Hepatocyte (in vitro differentiated cells): ENCODE measurements around the gene NPM1. TPM values are rescaled to one million over a fixed set of nuclear protein-coding genes. Genes with fewer than 3 reads are reported as not detected.

Experiments
- DNase-seq: peaks from one replicate; pipeline ENCODE4 v3.0.0-alpha.2; 2016; ENCODE audit warnings: low spot score
- H2AFZ ChIP-seq: fragments of 200-600 bp; sonication (generic); 2 replicates; pipeline ENCODE4 v1.6.0; 2016; ENCODE audit warnings: antibody characterized with exemption, mild to moderate bottlenecking
- H3K27ac ChIP-seq: fragments of 200-600 bp; sonication (generic); 2 replicates; pipeline ENCODE4 v1.5.1; 2016; ENCODE audit warnings: mild to moderate bottlenecking
- H3K27me3 ChIP-seq: fragments of 200-600 bp; sonication (generic); 2 replicates; pipeline ENCODE4 v1.6.1; 2016
- H3K36me3 ChIP-seq: fragments of 200-600 bp; sonication (generic); replicated peaks from 2 replicates; pipeline ENCODE4 v1.5.1; 2016; ENCODE audit warnings: low read depth; ENCODE audit not compliant: insufficient read depth
- H3K4me1 ChIP-seq: fragments of 200-600 bp; sonication (generic); 2 replicates; pipeline ENCODE4 v1.5.1; 2016; ENCODE audit warnings: mild to moderate bottlenecking, moderate library complexity; ENCODE audit not compliant: insufficient read depth
- H3K4me2 ChIP-seq: fragments of 200-600 bp; sonication (generic); 2 replicates; pipeline ENCODE4 v1.6.0; 2016
- H3K4me3 ChIP-seq: fragments of 200-600 bp; sonication (generic); 2 replicates; pipeline ENCODE4 v1.5.1; 2016; ENCODE audit warnings: mild to moderate bottlenecking
- H3K79me2 ChIP-seq: fragments of 200-600 bp; sonication (generic); 2 replicates; pipeline ENCODE4 v1.6.0; 2017; ENCODE audit warnings: mild to moderate bottlenecking
- H3K9me2 ChIP-seq: fragments of 200-600 bp; sonication (generic); replicated peaks from 2 replicates; pipeline ENCODE4 v1.6.0; 2017; ENCODE audit warnings: mild to moderate bottlenecking; ENCODE audit not compliant: insufficient read depth
- H3K9me3 ChIP-seq: fragments of 200-600 bp; sonication (generic); 2 replicates; pipeline ENCODE4 v1.5.1; 2016; ENCODE audit warnings: low read depth, mild to moderate bottlenecking
- H4K20me1 ChIP-seq: fragments of 200-600 bp; sonication (generic); 2 replicates; pipeline ENCODE4 v1.6.0; 2016; ENCODE audit warnings: mild to moderate bottlenecking; ENCODE audit not compliant: insufficient read depth, poor library complexity, severe bottlenecking
- EZH2 ChIP-seq: fragments of 200-600 bp; sonication (generic); IDR thresholded peaks from 2 replicates; pipeline ENCODE4 v1.6.1; 2016; ENCODE audit warnings: antibody characterized with exemption, mild to moderate bottlenecking, borderline replicate concordance
- EZH2phosphoT487 ChIP-seq: fragments of 200-600 bp; sonication (generic); IDR thresholded peaks from one replicate; pipeline ENCODE4 v1.6.1; 2018; ENCODE audit warnings: antibody characterized with exemption, mild to moderate bottlenecking, low read depth, moderate library complexity; ENCODE audit not compliant: unreplicated experiment, severe bottlenecking
- WGBS: methylation state at CpG from one replicate; pipeline ENCODE4 v1.1.6; 2016; ENCODE audit warnings: low lambda C conversion rate; ENCODE audit errors: missing lambda C conversion rate; 5-methylcytosine and 5-hydroxymethylcytosine counted together
- polyA plus RNA-seq: library from polyadenylated mRNA; unstranded; fragments of >200 nt; fragmentation: Nextera tagmentation; extraction: Ambion mirVana; gene quantifications from 2 replicates; pipeline ENCODE4 v1.2.1, GENCODE V29; 2016
- total RNA-seq: library from RNA; depleted of rRNA; stranded (reverse); fragments of >200 nt; gene quantifications from 2 replicates; pipeline ENCODE4 v1.2.3, GENCODE V29; 2014
- TF ChIP-seq, protein P1 (sequence below): fragments of 200-600 bp; sonication (generic); IDR thresholded peaks from 2 replicates; pipeline ENCODE4 v1.5.1; 2016; ENCODE audit warnings: antibody characterized with exemption, mild to moderate bottlenecking; ENCODE audit not compliant: poor library complexity

The NPM1 gene
- total and polyA plus RNA-seq, 2 experiments from 2014 or later: 443 to 1,088 TPM

DNA sequence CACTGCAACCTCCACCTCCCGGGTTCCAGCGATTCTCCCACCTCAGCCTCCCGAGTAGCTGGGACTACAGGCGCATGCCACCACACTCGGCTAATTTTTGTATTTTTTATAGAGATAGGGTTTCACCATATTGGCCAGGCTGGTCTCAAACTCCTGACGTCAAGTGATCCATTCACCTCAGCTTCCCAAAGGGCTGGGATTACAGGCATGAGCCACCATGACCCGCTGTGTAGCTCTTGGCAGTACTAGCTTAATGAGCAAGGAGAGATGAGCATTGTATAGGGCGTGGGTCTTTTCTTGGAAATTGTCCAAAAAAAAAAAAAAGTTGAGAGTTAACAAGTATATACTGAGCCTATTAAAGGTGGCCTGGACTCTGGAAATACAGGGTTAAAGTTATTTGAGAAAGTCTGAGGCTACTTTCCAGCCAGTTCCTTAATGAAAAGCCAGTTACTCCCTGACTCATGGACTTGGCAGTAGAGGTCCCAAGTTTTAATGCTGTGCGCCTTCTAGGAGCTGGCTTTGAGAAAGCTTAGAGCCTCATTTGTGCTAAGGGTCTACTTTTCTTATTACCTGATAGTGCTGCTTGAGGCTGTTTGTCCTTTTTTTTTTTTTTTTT, 27.6 kb downstream of the NPM1 start:
- TF ChIP-seq EZH2phosphoT487 (no peak), EZH2 (no peak)
- TF ChIP-seq, protein P1, sequence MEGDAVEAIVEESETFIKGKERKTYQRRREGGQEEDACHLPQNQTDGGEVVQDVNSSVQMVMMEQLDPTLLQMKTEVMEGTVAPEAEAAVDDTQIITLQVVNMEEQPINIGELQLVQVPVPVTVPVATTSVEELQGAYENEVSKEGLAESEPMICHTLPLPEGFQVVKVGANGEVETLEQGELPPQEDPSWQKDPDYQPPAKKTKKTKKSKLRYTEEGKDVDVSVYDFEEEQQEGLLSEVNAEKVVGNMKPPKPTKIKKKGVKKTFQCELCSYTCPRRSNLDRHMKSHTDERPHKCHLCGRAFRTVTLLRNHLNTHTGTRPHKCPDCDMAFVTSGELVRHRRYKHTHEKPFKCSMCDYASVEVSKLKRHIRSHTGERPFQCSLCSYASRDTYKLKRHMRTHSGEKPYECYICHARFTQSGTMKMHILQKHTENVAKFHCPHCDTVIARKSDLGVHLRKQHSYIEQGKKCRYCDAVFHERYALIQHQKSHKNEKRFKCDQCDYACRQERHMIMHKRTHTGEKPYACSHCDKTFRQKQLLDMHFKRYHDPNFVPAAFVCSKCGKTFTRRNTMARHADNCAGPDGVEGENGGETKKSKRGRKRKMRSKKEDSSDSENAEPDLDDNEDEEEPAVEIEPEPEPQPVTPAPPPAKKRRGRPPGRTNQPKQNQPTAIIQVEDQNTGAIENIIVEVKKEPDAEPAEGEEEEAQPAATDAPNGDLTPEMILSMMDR: no peak
- Histone ChIP-seq H3K36me3 (no peaks in the 10 kb centered on the region), H4K20me1 (peaks cover 37% of the 10 kb centered on the region), H3K4me1 (peaks cover 2% of the 10 kb centered on the region), H3K9me3 (no peaks in the 10 kb centered on the region), H3K4me3 (no peak overlapping the region), H3K9me2 (no peaks in the 10 kb centered on the region), H2AFZ (no peak overlapping the region), H3K79me2 (peaks cover 2% of the 10 kb centered on the region), H3K27ac (no peak overlapping the region), H3K4me2 (no peak overlapping the region), H3K27me3 (no peaks in the 10 kb centered on the region)
- WGBS: 88% methylated on average over 9 of the region's 9 CpGs
- DNase-seq: no peak

DNA sequence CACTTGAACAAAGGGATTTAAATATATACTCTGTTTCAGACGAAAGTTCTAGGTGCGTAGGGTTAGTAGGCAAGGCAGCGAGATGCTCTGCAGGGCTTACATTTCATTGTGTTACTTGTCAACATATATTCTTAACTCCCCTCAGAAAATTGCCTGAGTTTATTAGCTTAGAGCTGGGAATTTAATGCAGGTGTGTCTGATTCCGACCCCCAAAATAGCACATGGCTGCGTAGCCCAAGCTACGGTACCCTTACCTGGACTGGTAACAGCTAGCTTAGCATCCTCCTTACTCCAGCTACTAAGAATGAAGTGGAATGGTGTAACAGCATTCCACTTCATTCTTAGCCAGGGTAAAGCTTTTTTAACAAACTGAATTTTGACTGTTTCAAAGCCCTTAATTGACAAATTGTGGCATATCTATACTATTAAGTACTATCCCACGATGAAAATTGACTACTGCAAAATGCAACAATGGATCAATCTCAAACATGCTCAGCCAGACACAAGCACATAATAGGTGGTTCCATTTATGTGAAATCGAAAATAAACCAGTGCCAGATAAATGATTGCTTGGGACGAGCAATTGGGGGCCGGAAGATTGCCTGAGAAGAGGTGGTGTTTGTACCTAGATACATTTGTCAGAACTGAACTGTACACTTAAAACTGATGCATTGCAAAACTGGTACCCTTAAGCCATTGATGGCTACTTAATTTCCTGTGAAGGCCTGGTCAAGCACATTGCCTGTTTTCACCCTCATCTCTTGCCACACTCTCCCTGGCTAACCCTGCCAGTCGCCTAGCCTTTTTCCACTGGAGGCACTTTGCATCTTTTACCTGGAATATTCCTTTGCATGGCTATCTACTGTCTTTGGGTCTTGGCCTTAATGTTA, 28.8 kb downstream of the NPM1 start:
- WGBS: 91% methylated on average over 11 of the region's 11 CpGs
- H2AFZ ChIP-seq: no peak overlapping the region
- H3K4me2 ChIP-seq: no peak overlapping the region
- H3K9me3 ChIP-seq: no peaks in the 10 kb centered on the region
- no peak for DNase-seq
- TF ChIP-seq EZH2 (no peak), EZH2phosphoT487 (no peak)
- TF ChIP-seq, protein P1: no peak
- H3K9me2 ChIP-seq: no peaks in the 10 kb centered on the region
- no peaks in the 10 kb centered on the region for H3K79me2 ChIP-seq
- peaks cover 32% of the 10 kb centered on the region for H4K20me1 ChIP-seq
- no peak overlapping the region for H3K27ac ChIP-seq
- peaks cover 3% of the 10 kb centered on the region for H3K27me3 ChIP-seq
- peaks cover 8% of the 10 kb centered on the region for H3K4me1 ChIP-seq
- H3K36me3 ChIP-seq: no peaks in the 10 kb centered on the region
- no peak overlapping the region for H3K4me3 ChIP-seq

DNA sequence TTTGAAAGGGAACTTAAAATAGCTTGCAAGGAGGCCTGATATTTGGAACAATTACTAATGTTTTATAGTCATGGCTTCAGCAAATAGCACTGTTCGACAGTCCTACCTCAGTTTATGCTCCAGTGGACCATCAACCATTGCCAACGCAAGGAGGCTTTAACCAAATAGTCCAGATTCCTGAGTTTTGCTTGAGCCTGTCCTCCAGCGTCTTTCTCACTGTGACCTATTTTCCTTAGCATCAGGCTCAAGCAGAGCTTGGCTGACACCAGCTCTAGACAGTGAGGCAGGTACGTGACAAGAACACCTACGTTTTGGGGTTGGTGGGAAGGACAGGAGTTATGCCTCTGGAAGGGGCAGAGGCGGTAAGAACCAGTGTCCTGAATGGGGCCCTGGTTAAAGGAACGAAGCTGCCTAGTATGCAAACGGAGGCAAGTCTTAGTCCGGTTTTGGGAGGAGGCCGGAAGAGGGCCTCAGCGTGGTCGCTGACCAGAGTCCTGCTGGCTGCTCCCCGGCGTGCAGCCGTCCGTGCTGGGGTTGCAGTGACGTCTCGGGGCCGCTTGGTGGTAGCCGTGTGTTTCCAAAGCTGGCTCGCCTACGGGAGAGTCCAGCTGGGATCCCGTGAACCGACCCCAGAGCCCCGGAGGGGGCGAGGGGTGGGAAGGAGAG, 30.8 kb downstream of the NPM1 start:
- 7% methylated on average over 25 of the region's 26 CpGs for WGBS
- H3K79me2 ChIP-seq: no peaks in the 10 kb centered on the region
- H3K4me1 ChIP-seq: peaks cover 8% of the 10 kb centered on the region
- no peak overlapping the region for H3K27ac ChIP-seq
- peak; percentile 92 for DNase-seq
- peaks cover 12% of the 10 kb centered on the region for H3K27me3 ChIP-seq
- no peaks in the 10 kb centered on the region for H3K36me3 ChIP-seq
- H3K9me2 ChIP-seq: no peaks in the 10 kb centered on the region
- H3K4me3 ChIP-seq: peak overlapping the region; percentile 18
- peaks cover 13% of the 10 kb centered on the region for H4K20me1 ChIP-seq
- H2AFZ ChIP-seq: no peak overlapping the region
- no peaks in the 10 kb centered on the region for H3K9me3 ChIP-seq
- H3K4me2 ChIP-seq: peak overlapping the region; percentile 88
- TF ChIP-seq EZH2phosphoT487 (no peak), EZH2 (no peak)
- TF ChIP-seq, protein P1: peak; percentile 97
